Osteocyte (in vitro differentiated cells): ENCODE measurements around the gene RYR3. TPM values are rescaled to one million over a fixed set of nuclear protein-coding genes. Genes with fewer than 3 reads are reported as not detected.

Experiments used
- DNase-seq: peaks from one replicate; pipeline ENCODE4 v3.0.0; 2021; ENCODE audit warnings: mixed read lengths; ENCODE audit not compliant: unreplicated experiment; ENCODE audit errors: extremely low spot score
- H3K27ac Mint-ChIP-seq: one replicate; pipeline ENCODE4 v1.8.0; 2021; ENCODE audit warnings: mild to moderate bottlenecking, mixed read lengths; ENCODE audit not compliant: unreplicated experiment
- H3K27me3 Mint-ChIP-seq: one replicate; pipeline ENCODE4 v1.8.0; 2021; ENCODE audit warnings: mixed read lengths; ENCODE audit not compliant: unreplicated experiment
- H3K36me3 Mint-ChIP-seq: one replicate; pipeline ENCODE4 v1.8.0; 2021; ENCODE audit warnings: mixed read lengths; ENCODE audit not compliant: unreplicated experiment
- H3K4me1 Mint-ChIP-seq: one replicate; pipeline ENCODE4 v1.8.0; 2021; ENCODE audit warnings: mixed read lengths; ENCODE audit not compliant: unreplicated experiment
- H3K4me3 Mint-ChIP-seq: one replicate; pipeline ENCODE4 v1.8.0; 2021; ENCODE audit warnings: mild to moderate bottlenecking, moderate library complexity, mixed read lengths; ENCODE audit not compliant: unreplicated experiment
- H3K9me3 Mint-ChIP-seq: one replicate; pipeline ENCODE4 v1.8.0; 2021; ENCODE audit warnings: mixed read lengths; ENCODE audit not compliant: unreplicated experiment
- total RNA-seq: library from RNA; stranded (reverse); gene quantifications from 2 replicates; pipeline ENCODE4 v1.2.1, GENCODE V29; 2021
- TF ChIP-seq, protein P1 (sequence below): fragments of 200-600 bp; sonication (generic); IDR thresholded peaks from 2 replicates; pipeline ENCODE4 v1.5.0; 2021; ENCODE audit warnings: antibody characterized with exemption, mild to moderate bottlenecking, moderate library complexity

RYR3 gene
- total RNA-seq, 1 donor from 2014 or later = not detected

DNA sequence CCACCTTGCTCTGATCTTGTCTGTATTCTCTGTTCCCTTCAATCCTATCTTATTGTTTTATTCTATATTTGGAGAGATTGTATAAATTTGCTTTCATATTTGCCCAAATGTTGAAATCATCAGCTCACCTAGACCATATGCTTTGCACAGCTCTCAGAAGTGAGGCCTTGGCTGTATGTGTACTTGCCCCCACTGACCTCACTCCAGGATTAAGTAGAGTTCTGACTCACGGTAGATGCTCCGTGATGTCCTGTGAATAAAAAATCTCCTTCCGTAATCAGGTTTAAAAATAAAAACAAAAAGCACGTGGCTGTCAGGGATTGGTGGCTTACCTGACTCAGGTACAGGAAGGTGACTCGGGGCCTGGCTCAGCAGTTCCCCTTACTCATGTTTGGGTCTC is 162.2 kb downstream of the RYR3 start:
- H3K4me3 Mint-ChIP-seq = no peak overlapping the region

DNA sequence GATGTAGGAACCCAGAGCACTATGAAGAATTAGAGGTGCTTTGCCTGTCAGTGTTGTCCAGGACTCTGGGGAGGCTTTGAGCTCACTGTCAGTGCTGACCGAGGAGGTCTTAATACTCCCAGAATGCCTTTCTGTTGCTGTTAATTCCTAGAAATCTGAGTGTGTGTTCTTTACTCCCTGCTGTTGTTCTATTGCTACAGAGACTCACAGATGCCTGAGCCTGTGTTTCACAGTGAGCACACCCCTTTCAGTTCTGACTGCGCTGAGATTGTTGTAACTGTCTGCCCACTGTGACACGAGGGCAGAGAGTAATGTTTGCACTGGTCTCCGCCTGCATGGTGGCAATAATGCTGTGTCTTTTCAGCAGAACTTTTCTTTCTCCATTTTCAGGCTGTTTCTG is 162.9 kb downstream of the RYR3 start:
- DNase-seq = no peak
- TF ChIP-seq, protein P1, sequence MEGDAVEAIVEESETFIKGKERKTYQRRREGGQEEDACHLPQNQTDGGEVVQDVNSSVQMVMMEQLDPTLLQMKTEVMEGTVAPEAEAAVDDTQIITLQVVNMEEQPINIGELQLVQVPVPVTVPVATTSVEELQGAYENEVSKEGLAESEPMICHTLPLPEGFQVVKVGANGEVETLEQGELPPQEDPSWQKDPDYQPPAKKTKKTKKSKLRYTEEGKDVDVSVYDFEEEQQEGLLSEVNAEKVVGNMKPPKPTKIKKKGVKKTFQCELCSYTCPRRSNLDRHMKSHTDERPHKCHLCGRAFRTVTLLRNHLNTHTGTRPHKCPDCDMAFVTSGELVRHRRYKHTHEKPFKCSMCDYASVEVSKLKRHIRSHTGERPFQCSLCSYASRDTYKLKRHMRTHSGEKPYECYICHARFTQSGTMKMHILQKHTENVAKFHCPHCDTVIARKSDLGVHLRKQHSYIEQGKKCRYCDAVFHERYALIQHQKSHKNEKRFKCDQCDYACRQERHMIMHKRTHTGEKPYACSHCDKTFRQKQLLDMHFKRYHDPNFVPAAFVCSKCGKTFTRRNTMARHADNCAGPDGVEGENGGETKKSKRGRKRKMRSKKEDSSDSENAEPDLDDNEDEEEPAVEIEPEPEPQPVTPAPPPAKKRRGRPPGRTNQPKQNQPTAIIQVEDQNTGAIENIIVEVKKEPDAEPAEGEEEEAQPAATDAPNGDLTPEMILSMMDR = no peak
- H3K36me3 Mint-ChIP-seq = no peaks in the 10 kb centered on the region
- H3K4me3 Mint-ChIP-seq = no peak overlapping the region
- H3K4me1 Mint-ChIP-seq = no peaks in the 10 kb centered on the region
- peaks cover 6% of the 10 kb centered on the region for H3K27me3 Mint-ChIP-seq
- no peaks in the 10 kb centered on the region for H3K9me3 Mint-ChIP-seq
- no peak overlapping the region for H3K27ac Mint-ChIP-seq

More for the DNA sequence above, 162.2 kb downstream of the RYR3 start:
- Mint-ChIP-seq H3K27ac (no peak overlapping the region), H3K4me1 (no peaks in the 10 kb centered on the region), H3K36me3 (no peaks in the 10 kb centered on the region), H3K9me3 (no peaks in the 10 kb centered on the region), H3K27me3 (peaks cover 6% of the 10 kb centered on the region)
- no peak for DNase-seq
- TF ChIP-seq, protein P1 = no peak

- TF ChIP-seq, protein P1 = no peak
- Mint-ChIP-seq H3K9me3 (no peaks in the 10 kb centered on the region), H3K27ac (no peak overlapping the region), H3K4me3 (no peak overlapping the region), H3K4me1 (no peaks in the 10 kb centered on the region), H3K27me3 (peaks cover 6% of the 10 kb centered on the region), H3K36me3 (no peaks in the 10 kb centered on the region)
- DNase-seq = no peak
These were observed 165.3 kb downstream of the RYR3 start for GRCh38 chr15:33476076-33476475.

- Mint-ChIP-seq H3K27me3 (peaks cover 6% of the 10 kb centered on the region), H3K27ac (no peak overlapping the region)
- DNase-seq = no peak
These were observed 166.1 kb downstream of the RYR3 start for GRCh38 chr15:33476908-33477307.

GRCh38 chr15:33489335-33489734 is 178.6 kb downstream of the RYR3 start:
- Mint-ChIP-seq H3K9me3 (peaks cover 5% of the 10 kb centered on the region), H3K36me3 (no peaks in the 10 kb centered on the region), H3K27ac (no peak overlapping the region), H3K4me3 (no peak overlapping the region), H3K27me3 (peaks cover 14% of the 10 kb centered on the region), H3K4me1 (no peaks in the 10 kb centered on the region)
- TF ChIP-seq, protein P1 = no peak
- DNase-seq = no peak

More at GRCh38 chr15:33476908-33477307, 166.1 kb downstream of the RYR3 start:
- H3K9me3 Mint-ChIP-seq = no peaks in the 10 kb centered on the region
- no peak overlapping the region for H3K4me3 Mint-ChIP-seq
- no peaks in the 10 kb centered on the region for H3K4me1 Mint-ChIP-seq
- no peaks in the 10 kb centered on the region for H3K36me3 Mint-ChIP-seq
- TF ChIP-seq, protein P1 = no peak
